Cardiac septum (tissue), 1 donor: Measurements from ENCODE around the gene CDADC1. TPM values are rescaled to one million over a fixed set of nuclear protein-coding genes. Genes with fewer than 3 reads are reported as not detected.

ENCODE experiments used
- DNase-seq: peaks from one replicate; pipeline ENCODE4 v3.0.0-alpha.2; 2020; ENCODE audit warnings: low spot score
- intact Hi-C: fragments of 100-400 bp; cut with DNase I; formaldehyde crosslinking; loops from one replicate; pipeline ENCODE4 v1.14.0; 2022
- total RNA-seq: library from RNA; stranded (reverse); fragmentation: NEBNext Ultra II Directional; extraction: Animal tissue kit (Norgen Biotek cat#: 25700); gene quantifications from one replicate; pipeline ENCODE4 v1.2.1, GENCODE V29; 2021
- donor health status: DM: no; HTN: no; CAD: no.

The CDADC1 gene
- total RNA-seq, 1 donor from 2014 or later, result 7.1 TPM

- DNase-seq, result no peak
- intact Hi-C loops, result no loop called here
Measured at GRCh38 chr13:49234741-49235140, 13.0 kb upstream of the CDADC1 start.

- intact Hi-C loops, result no loop called here
- DNase-seq, result no peak
Measured at GRCh38 chr13:49235856-49236431, 11.8 kb upstream of the CDADC1 start.

- DNase-seq, result no peak
- intact Hi-C loops, result no loop called here
Measured at GRCh38 chr13:49238621-49239020, 9.1 kb upstream of the CDADC1 start.

GRCh38 chr13:49240017-49240416 lies 7.7 kb upstream of the CDADC1 start:
- DNase-seq, result no peak
- intact Hi-C loops, result loop anchor here (10.0 kb wide), 2 partner anchors 145 to 265 kb away; partner anchors contain the start of gene FNDC3A

- DNase-seq, result no peak
- intact Hi-C loops, result loop anchor here (10.0 kb wide), 2 partner anchors 146 to 266 kb away; partner anchors contain the start of gene FNDC3A
Measured at GRCh38 chr13:49241296-49241695, 6.4 kb upstream of the CDADC1 start.

GRCh38 chr13:49245101-49245500 lies 2.6 kb upstream of the CDADC1 start:
- intact Hi-C loops, result loop anchor here (10.0 kb wide), 2 partner anchors 150 to 270 kb away; partner anchors contain the start of gene FNDC3A
- DNase-seq, result no peak

GRCh38 chr13:49246850-49247642 lies 679 bp upstream of the CDADC1 start:
- intact Hi-C loops, result loop anchor here (10.0 kb wide), 2 partner anchors 152 to 272 kb away; partner anchors contain the start of gene FNDC3A
- DNase-seq, result no peak

GRCh38 chr13:49248622-49249002 lies 887 bp downstream of the CDADC1 start:
- intact Hi-C loops, result loop anchor here (10.0 kb wide), 2 partner anchors 154 to 274 kb away; partner anchors contain the start of gene FNDC3A
- DNase-seq, result no peak

- DNase-seq, result no peak
- intact Hi-C loops, result no loop called here
Measured at GRCh38 chr13:49251326-49251725, 3.6 kb downstream of the CDADC1 start.

- DNase-seq, result no peak
- intact Hi-C loops, result no loop called here
Measured at GRCh38 chr13:49253310-49253709, 5.6 kb downstream of the CDADC1 start.

GRCh38 chr13:49254007-49254406 lies 6.3 kb downstream of the CDADC1 start:
- intact Hi-C loops, result no loop called here
- DNase-seq, result no peak

GRCh38 chr13:49256841-49257240 lies 9.1 kb downstream of the CDADC1 start:
- intact Hi-C loops, result no loop called here
- no peak for DNase-seq

GRCh38 chr13:49258089-49258796 lies 10.5 kb downstream of the CDADC1 start:
- intact Hi-C loops, result no loop called here
- no peak for DNase-seq

- intact Hi-C loops, result no loop called here
Measured at GRCh38 chr13:49259586-49259985, 11.9 kb downstream of the CDADC1 start.

GRCh38 chr13:49262634-49263033 lies 14.9 kb downstream of the CDADC1 start:
- intact Hi-C loops, result no loop called here
- no peak for DNase-seq

More at GRCh38 chr13:49259586-49259985, 11.9 kb downstream of the CDADC1 start:
- DNase-seq, result no peak

- intact Hi-C loops, result no loop called here
- DNase-seq, result no peak
Measured at GRCh38 chr13:49265822-49266221, 18.1 kb downstream of the CDADC1 start.

- intact Hi-C loops, result loop anchor here (10.0 kb wide), 1 partner anchor 166 kb away; no protein-coding TSS in a partner anchor
- no peak for DNase-seq
Measured at GRCh38 chr13:49271264-49271663, 23.5 kb downstream of the CDADC1 start.

- no peak for DNase-seq
- intact Hi-C loops, result loop anchor here (10.0 kb wide), 1 partner anchor 167 kb away; no protein-coding TSS in a partner anchor
Measured at GRCh38 chr13:49272296-49272695, 24.6 kb downstream of the CDADC1 start.

- intact Hi-C loops, result loop anchor here (10.0 kb wide), 1 partner anchor 173 kb away; no protein-coding TSS in a partner anchor
- DNase-seq, result no peak
Measured at GRCh38 chr13:49278211-49278610, 30.5 kb downstream of the CDADC1 start.

- DNase-seq, result no peak
- intact Hi-C loops, result loop anchor here (10.0 kb wide), 1 partner anchor 174 kb away; no protein-coding TSS in a partner anchor
Measured at GRCh38 chr13:49279112-49279511, 31.4 kb downstream of the CDADC1 start.
